Activated naive CD4-positive, alpha-beta T cell treated with anti-CD3 and anti-CD28 coated beads, Interleukin-2, amount 10 ng/mL, durations not matched to agents 5 hours and 36 hours (primary cell): Measurements from ENCODE around the gene TRIP11. TPM values are rescaled to one million over a fixed set of nuclear protein-coding genes. Genes with fewer than 3 reads are reported as not detected.

ENCODE experiments used
- total RNA-seq, 2 experiments: library from RNA; stranded (reverse); gene quantifications; one replicate each; pipeline ENCODE4 v1.2.3, GENCODE V29; 2021

The TRIP11 gene
- 10 to 100 TPM; 36.6 to 45.8 TPM for total RNA-seq

DNA sequence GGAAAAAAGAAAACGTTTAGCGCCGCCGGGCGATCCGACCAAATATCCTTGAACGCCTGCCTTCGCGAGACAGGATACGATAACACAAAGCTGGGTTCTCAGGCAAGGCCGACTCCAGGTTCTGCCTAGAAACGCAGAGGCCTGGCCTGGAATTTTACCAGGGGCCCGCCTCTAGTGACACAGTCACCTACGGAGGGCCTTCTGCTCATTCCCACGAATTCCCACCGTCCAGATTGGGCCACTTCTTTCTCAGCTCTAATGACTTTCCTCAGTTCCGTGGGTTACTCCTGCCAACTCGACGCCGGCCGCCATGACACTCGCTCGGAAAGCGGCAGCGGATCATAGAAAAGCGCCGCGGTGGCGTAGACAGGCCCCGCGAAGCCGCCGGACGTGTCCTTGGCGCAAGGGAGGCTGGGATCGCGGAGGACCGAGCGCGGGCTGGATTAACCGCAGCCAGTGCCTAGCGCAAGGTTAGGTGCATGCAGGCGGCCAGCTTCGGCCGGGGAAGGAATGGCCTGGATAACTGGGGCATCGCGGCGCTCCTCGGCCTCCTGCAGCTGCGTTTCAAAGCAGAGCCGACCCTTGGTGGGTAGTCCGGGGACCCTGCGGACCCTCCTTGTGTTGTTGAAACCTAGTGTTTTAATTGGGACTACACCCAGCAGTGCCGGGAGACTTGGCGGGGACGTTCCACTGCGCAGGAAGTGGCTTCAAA, at the start of gene TRIP11:
TSS of gene TRIP11 (minus strand) at position 341 of the 712 bp plus-strand sequence. CDS start 374 bp downstream, outside the sequence.

DNA sequence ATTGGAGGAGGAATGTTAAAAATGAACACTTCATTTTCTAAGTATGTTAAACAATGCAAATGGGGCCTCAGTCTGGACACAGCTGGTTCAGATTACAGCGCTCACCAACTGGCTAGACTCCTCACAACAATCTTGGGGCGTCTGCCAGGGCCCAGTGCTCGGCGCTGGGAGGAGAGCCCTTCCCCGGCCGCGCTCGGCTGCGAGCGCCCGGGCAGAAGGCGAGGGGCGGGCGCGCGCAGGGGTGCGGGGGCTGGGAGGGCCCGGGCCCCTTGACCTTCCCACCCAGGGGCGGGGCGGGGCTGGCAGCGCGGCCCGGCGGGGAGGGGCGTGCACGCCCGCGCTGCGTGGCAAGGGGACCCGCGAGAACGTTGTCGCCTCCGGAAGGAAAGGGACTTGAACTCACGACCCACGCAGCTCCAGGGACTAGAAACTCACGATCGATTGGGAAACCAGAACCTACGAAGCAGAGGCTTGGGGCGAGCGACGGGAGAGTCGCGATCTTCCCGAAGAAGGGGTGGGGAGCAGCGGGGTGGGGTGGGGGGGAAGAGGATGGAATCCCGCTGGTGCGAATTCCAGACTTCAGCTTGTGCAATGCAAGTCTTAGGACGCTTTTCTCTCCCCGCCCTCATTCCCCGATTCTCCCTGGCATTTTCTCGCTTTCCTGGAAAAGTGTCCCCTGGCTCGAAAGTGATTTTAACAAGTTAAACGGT, 92.2 kb downstream of the TRIP11 start, which contains the start of gene FBLN5:
TSS of gene FBLN5 (minus strand) at position 220 of the 710 bp plus-strand sequence. CDS start 465 bp downstream, outside the sequence.

Other genes starting within 250 kb of the TRIP11 start
- 100 to 1,000 TPM; 195 to 207 TPM for gene TC2N, start 172.5 kb downstream of the TRIP11 start, total RNA-seq
- 1 to 10 TPM; 3.8 to 3.9 TPM for gene FBLN5, start 92.4 kb downstream of the TRIP11 start, total RNA-seq
- 10 to 100 TPM; 31.5 to 32.1 TPM for gene ATXN3, start 66.5 kb upstream of the TRIP11 start, total RNA-seq
- 100 to 1,000 TPM; 140 to 152 TPM for gene NDUFB1, start 81.6 kb upstream of the TRIP11 start, total RNA-seq
- gene CPSF2, start 81.9 kb upstream of the TRIP11 start, total RNA-seq: 10 to 100 TPM; 71.5 to 73.6 TPM